Measurements from ENCODE around the gene CFHR5. TPM values are rescaled to one million over a fixed set of nuclear protein-coding genes. Genes with fewer than 3 reads are reported as not detected.

Gene CFHR5
- not detected in 2 replicates for total RNA-seq

GRCh38 chr1:196977278-196977677 is at the start of gene CFHR5:
Gene CFHR5 (plus strand): TSS chr1:196977556. CDS start chr1:196977665, 109 bp downstream.

GRCh38 chr1:196943568-196943967 is 33.8 kb upstream of the CFHR5 start, which contains the start of gene CFHR2:
Gene CFHR2 (plus strand): TSS chr1:196943738. CDS start chr1:196943881, 143 bp downstream.

Other genes with a start within 250 kb of the CFHR5 start
- not detected in 2 replicates for gene CFHR3, start 202.7 kb upstream of the CFHR5 start, total RNA-seq
- not detected in 2 replicates for gene CFHR1, start 157.8 kb upstream of the CFHR5 start, total RNA-seq
- gene CFHR4, start 89.5 kb upstream of the CFHR5 start, total RNA-seq: not detected in 2 replicates
- not detected in 2 replicates for gene CFHR2, start 33.8 kb upstream of the CFHR5 start, total RNA-seq
- not detected in 2 replicates for gene F13B, start 89.7 kb downstream of the CFHR5 start, total RNA-seq
- gene ASPM, start 169.1 kb downstream of the CFHR5 start, total RNA-seq: 40.0 and 40.8 TPM in 2 replicates
- 3.1 and 3.7 TPM in 2 replicates for gene ZBTB41, start 223.7 kb downstream of the CFHR5 start, total RNA-seq